GM19452 (cell line): ENCODE data around the gene KPTN.
"Not testable (repeated sequence)": the region's sequence is repeated elsewhere in the genome, so short reads cannot be mapped to it uniquely, and the experiment has no call there.

Source experiments
- ATAC-seq: cut with Tn5 transposase; IDR thresholded peaks from one replicate; pipeline ENCODE4 v1.9.1; 2021; ENCODE audit not compliant: unreplicated experiment

KPTN gene

DNA sequence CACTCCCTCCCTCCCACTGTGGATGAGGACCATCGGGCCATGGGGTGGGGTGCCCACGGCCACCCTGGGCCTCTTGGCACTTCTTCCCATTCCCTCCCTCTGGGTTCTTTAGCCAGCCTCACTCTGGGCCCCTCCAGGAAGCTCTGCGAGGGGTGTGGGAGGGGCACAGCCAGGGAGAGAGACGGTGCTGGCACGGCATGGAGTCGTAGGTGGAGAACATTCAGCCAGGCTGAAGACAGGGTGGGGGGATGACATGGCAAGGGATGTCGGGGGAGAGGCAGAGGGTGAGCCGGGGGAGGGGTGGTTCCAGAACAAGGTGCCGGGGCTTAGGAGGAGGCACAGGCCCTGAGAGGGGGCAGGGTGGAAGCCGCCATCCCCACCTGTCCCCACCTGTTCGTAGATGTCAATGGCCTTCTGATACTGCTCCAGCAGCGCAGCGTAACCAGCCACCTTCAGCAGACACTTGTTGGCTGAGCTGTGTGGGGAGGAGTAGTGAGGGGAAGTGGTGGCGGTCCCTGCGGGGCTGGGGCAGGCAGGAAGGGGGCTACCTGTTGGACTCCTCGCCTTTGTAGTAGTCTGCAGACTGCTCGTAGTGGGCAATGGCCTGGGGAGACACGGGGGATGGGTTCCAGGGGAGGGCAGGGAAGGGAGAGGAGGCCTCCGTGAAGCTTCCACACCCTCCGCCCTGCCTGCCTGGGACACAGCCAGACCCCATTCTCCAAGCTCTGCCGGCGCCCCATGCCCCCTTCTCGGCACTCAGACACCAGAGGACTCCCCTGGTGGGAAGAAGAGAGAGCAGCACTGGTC, 8.8 kb upstream of the KPTN start:
- no peak for ATAC-seq

DNA sequence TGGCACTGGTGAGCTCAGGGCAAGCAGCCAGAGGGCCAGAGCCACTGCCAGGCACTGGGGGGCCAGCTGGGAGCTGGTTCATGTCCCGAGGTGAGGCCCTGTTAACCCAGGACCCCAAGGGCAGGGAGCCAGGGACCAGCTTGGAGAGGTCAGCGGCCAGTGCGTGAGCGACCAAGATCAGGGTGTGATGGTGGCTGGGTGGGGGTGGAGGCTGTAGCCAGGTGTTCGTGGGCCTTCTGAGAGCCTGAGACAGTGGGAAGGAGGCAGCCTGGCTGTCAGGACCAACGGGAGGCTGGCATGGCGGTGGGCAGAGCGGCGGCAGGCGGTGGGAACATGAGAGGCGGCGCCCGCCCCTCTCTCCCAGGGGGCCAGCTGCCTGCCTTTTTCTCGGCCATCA, 8.1 kb upstream of the KPTN start:
- no peak for ATAC-seq

DNA sequence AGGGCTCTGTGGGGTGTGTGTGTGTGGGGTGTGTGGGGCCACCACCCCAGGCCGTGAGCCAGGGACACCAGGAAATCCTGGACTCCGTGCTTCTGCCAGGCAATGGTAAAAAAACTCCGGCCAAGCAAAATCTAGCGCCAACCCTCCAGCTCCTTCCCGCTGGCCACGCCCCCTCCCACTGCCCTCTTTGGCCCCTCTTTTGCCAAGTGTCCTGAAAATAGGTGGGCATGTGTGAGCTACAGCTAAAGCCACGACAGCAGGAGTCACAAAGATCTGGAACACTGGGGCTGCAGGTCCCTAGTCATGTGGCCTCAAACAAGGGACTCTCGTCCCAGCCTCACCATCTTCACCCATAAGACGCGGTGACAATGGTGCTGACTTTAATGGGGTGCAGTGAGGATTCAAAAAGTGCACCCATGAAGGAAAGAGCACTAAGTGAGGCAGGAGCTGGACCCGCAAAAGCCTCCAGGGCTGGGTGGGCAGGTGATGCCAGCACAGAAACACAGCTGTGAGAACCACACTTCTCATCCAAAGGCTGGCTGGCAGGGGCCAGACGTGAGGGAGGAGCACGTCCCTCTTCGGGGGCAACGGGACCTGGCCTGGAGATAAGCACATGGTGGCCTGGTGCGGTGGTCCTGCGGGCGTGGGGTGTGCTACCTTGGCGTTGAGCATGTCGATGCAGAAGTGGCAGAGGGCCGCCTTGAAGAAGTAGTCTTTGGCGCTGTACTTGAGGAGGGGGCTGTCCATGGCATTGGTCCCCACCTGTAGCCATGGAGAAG, 7.5 kb upstream of the KPTN start:
- ATAC-seq: no peak

DNA sequence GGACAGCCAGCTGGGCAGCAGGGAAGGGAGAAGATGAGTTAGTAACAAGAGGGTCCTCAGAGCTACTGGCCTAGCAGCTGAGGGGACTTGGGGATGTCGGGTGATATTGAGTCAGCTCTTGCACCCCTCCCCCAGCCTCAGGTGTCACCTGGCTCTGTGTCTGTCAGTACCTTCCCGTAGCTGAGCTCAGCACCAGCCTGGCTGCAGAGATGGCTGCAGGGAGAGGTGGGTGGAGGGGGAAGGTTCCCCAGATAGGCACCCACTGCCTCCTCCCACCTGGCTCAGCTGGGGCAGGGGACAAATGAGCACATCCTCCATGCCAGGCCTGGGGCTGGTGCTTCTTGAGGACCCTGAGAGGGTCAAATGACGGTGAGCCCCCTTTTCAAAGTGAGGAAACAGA, 6.8 kb upstream of the KPTN start:
- no peak for ATAC-seq

DNA sequence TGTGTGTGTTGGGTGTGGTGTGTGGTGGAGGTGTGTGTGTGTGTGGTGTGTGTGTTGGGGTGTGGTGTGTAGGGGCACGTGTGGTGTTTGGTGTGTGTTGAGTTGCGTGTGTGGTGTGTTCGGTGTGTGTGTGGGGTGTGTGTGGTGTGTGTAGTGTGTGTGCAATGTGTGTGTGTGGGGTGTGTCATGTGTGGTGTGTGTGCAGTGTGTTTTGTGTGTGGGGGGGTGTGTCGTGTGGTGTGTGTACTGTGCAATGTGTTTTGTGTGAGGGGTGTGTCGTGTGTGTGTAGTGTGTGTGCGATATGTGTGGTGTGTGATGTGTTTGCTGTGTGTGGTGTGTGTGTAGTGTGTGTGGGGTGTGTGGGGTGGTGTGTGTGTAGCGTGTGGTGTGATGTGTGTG, 6.0 kb upstream of the KPTN start:
- ATAC-seq: no peak

DNA sequence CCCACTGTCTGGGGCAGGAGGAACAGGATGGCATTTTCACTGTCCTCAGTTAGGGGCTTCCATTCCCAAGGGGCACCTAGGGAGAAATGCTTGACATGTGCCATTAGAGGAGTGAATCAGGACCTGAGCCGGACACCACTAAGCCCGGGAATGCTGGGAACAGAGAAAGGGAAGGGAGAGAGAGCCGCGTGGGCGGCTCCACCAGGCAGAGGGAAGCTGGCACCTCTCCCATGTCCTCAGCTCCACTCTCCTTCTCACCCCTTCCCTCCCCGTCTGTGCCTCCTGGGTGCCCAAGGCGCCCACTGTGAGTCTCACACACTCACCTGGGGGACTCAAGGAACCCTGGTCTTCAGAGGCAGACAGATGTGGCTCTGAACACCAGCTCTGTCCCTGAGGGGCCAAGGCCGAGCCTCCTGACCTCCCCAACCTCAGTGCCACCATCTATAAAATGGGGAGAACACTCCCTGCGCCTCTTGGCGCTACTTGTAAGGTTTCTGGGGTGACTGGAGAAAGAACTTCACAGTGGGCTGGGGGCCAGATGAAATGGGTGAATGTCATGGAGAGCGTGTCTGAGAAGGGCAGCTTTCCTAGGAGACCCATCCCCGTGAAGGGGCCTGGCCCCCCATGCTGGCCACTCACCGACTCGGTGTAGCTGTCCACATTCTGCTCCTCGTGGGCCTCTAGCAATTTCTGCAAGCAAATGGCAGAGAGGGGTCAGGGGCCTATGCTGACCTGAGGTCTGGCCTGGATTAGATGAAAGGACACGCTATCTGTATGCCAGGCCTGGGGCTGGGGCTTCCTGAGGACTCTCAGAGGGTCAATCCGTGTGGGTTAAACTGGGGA, 5.3 kb upstream of the KPTN start:
- ATAC-seq: no peak

DNA sequence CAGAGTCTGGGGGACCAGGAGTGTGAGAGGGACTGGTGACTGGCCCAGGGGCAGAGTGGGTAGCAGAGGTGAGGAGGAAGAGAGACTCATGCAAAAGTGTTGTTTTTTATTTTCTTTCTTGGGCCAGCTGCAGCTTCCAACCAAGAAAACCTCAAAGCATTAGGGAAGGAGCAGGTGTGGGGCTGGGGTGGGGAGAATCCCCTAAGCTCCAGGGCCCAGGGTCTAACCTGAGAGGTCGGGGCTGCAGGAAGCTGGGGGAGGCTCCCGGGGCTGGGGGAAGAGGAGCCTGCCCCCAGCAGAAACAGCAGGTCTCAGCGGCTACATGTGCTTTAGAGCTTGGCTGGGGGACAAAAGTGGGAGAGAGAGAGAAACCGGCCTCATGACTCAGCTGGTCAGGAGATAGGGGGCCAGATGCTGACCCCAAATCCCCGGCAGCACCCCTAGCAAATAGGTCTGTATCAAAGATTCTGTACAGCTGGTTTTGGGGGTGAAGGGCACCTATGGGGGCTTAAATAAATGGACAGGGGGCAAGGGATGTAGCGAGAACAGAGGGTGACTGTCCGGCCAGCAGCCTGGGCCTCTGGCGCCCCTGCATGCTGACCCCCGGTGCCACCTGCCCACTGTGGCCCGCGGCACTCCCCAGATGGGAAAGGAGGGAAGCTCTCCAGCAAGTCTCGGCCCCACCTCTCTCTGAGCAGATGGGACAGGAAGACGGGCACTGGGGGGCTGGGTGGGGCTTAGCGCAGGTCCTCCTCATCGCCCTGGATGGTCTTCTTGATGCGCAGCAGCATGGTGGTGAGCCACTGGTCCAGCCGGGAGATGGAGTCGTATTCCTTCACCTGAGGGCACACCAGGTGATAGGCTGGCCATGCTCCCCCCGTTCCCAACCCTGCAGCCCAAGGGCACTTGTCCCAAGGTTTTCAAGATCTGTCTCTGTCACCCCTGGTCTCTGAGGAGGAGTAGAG, 3.8 kb upstream of the KPTN start:
- ATAC-seq: no peak

DNA sequence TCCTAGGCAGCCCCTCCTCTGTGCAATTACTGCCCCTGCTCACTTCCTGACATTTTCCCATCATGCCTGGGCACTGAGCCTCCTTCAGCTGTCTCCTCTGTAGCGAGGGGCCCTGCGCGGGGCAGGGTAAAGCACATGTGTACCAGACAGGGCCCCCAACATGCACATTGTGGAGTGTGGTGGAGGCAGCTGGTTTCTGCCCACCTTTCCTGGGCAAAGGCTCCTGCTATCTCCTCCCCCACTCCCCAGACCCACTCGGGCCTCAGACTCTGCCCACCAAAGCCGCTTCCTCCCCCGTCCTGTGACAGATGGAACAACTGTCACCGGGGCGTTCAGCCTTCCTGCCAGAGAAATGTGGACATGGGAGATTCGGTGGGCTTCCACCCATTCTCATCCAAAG, 2.9 kb upstream of the KPTN start:
- ATAC-seq: no peak

DNA sequence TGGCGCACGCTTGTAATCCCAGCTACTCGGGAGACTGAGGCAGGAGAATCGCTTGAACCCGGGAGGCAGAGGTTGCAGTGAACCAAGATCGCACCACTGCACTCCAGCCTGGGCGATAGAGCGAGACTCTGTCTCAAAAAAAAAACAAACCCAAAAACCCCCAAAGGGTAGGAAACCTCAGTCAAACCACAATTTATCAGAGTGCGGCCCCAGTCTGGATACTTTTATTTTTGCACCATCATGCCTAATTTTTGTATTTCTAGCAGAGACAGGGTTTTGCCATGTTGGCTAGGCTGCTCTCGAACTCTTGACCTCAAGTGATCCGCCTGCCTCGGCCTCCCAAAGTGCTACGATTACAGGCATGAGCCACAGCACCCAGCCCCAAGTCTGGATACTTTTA, 2.2 kb upstream of the KPTN start:
- not testable (repeated sequence) for ATAC-seq

DNA sequence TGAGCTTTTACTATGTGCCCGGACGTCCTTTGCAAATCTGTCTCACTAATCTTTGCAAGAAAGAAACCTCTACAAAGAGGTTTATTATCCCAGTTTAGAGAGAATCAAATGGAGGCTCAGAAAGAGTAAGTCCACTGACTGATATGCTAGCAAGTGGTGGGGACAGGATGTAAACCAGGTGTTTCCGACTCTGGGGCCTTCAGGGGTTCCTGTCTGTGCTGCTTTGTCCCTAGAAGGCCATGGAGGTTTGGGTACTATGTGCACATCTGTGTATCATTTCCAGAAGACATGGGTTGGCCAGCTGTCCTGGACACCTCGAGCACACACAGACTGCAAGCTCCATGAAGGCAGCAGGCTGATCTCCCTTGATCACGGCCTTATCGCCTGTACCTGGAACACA, 1.2 kb upstream of the KPTN start:
- no peak for ATAC-seq

DNA sequence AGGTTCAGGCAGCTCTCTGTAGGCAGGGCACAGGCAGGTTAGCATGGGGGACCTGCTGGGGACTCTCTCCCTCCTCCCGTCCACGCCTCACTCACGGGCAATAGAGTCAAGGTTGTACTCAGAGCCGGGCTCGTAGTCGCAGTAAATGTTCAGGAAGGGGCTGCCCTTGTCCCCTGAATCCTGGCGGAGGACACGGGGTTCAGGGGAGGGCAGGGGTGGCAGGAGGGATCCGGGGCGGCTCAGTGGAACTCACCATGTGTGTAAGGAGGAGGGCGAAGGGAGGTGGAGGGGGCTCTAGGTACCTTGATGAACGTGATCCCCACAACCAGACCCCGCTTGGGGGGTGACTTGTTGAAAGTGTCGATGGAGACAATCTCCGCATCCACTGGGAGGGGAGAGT, 819 bp downstream of the KPTN start:
- ATAC-seq: no peak

DNA sequence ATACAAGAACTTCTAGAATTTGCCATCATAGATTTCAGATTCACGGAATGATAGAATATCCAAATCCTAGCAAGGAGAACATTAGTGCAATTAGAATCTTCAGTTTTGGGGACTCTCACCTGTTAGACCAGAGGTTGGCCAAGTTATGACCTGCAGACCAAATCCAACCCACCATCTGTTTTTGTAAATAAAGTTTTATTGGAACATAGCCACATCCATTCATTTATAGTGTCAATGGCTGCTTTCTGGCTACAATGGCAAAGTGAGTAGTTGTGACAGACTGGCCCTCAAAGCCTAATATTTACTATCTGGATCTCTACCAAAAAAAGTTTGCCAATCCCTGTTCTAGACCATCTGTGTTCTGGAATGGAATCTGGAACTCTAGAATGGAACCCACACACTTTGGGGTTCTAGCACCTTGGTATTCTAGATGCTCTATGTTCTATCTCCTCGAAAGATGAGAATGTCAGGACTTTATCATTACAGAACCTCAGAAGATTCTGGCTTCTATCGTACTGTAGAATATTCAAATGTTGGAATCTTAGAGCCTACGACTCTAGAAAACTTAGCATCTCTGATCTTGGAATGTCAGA, 2.5 kb downstream of the KPTN start:
- no peak for ATAC-seq

DNA sequence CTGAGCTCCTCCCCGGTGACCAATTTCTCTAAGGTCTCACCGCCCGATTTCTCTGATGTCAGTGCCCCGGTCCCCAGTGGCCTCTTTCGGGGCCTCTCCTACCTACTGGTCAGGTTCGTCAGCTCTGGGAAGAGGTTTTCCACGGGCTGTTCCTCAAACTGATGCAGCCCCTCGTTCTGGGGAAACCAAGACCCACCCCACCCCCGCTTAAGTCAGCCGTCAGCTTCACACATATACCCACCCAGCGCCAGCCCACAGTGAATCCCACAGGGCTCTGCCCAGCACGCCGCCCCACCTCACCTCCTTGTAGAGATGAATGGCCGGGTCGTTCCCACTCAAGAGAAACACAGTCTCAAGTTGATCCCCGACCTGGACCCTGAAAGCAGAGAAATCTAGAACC, 3.4 kb downstream of the KPTN start:
- no peak for ATAC-seq

DNA sequence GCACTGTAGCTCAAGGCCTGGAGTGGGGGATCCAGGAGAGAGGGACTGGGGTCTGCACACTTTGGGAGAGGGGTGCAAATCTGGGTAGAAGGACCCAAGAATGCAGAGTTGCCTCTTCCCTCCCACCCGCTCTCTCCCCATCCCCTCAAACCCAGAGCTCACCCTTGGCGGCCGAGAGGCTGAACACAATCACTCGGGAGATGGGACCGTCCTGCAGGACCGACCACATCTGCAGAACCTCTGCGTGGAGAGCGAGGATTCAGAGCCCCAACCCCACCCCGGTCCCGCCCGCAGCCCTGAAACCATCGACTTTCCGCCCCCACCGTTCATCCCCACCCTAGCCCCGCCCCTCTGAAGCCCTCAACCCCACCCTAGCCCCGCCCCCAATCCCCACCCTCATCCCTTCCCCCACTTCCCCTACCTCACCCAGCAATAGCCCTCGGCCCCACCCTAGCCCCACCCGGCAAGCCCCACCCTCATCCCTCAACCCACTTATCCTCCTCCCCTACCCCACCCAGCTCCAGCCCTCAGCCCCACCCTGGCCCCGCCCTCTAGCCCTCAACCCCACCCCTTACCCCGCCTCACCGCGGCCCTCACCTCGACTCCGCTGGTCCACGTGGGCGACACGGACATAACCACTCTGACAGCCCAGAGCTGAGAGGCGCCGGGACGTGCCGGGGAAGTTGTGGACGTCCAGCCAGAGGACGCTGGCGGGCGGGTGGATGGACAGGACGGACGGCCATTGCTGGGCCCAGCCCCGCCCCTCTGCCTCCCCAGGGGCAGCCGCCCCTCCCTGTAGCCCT, 4.1 kb downstream of the KPTN start:
- no peak for ATAC-seq

DNA sequence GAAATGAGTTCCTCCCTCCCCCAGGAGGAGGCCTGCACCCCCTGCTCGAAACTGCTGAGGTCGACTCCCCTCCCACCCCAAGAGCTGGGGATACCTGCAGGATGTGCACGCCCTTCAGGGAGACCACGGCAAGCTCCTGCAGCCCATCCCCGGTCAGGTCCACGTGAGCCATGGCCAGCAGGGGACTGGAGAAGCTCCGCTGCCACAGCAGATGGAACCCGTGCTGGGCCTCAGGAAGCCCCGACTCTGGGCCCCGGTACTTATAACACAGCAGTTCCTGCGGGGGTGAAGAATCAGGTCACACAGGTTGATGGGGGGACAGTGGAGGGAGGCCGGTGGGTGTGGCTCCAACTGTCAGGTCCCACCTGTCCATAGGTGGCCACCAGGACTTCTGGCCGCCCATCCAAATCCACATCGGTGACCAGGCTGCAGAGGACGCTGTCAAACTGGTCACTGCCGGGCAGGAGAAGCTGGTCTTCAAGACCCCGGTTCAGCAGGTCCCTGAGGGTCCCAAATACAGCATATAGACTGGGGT, 7.5 kb downstream of the KPTN start:
- no peak for ATAC-seq

DNA sequence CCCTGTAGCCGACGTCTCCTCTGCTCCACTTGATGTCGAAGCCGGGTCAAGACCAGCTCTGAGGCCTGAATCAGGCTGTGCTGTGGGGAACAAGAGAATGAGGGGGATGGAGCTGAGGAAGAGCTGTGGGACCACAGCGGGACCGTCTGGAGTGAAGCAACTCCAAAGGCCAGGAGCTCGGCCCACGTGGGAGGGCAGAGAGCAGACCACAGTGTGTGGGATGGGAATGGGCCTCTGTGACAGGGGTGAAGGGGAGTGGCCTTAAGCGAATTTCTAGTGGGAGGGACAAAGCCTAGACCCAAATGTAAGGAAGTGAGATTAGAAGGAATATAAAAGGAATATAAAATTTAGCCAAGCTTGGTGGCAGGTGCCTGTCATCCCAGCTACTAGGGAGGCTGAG, 8.6 kb downstream of the KPTN start:
- no peak for ATAC-seq

DNA sequence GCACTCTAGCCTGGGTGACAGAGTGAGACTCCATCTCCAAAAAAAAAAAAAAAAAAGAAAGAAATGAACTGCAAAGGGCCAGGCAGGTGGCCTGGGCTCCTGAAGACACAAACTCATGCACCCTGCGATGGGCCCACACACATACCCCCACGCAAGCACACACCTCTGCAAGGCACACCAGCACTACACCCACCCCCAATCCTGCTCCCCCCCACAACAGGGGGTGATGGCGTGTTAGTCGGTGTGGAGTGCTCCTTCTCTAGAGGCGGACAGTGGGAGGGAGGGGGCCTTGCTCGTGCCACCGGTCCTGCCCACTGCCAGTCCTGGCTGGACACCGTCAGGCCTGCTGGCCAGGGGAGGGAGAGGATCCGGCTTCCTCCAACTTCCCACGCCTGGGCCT, 10.7 kb downstream of the KPTN start:
- ATAC-seq: no peak

DNA sequence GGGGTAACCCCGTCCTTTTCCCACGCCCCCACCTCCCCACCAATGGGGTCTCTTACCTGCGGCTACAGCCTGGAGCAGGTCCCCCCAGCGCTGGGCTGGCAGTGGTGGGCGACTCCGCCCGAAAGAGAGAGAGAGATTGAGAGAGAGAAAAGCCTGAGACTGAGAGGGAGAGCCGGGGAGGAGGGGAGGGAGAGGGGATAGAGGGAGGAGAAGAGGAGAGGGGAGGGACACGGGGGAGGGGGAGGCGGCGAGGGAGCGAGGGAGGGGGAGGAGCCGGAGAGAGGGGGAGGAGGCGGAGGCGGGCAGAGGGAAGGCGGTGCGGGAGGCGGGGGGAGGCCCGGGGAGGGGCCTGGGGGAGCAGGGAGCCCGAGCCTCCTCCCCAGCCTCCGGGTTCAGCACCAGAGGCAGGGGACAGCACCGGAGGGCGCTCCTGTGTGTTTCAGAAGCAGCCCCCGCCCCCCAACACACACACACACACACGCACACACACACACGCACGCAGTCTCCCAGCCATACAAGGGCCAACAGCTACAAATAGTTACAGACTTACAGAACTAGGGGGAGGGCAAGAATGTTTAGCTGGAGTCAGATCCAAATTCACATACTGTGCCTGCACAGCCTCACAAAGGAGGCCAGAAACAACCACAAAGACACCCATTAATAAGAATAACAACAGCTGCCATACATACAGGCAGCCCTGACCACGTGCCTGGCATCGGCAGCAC, 12.1 kb downstream of the KPTN start, which contains the start of gene SLC8A2:
SLC8A2 (minus strand) TSS at position 161 of the 725 bp plus-strand sequence. CDS start 5,490 bp downstream, outside the sequence.
- no peak for ATAC-seq
